HG03342 (cell line): ENCODE results near the gene MYH10.

Experiments used
- ATAC-seq: cut with Tn5 transposase; IDR thresholded peaks from one replicate; pipeline ENCODE4 v1.9.1; 2021; ENCODE audit warnings: mild to moderate bottlenecking, moderate library complexity; ENCODE audit not compliant: unreplicated experiment

Gene MYH10

DNA sequence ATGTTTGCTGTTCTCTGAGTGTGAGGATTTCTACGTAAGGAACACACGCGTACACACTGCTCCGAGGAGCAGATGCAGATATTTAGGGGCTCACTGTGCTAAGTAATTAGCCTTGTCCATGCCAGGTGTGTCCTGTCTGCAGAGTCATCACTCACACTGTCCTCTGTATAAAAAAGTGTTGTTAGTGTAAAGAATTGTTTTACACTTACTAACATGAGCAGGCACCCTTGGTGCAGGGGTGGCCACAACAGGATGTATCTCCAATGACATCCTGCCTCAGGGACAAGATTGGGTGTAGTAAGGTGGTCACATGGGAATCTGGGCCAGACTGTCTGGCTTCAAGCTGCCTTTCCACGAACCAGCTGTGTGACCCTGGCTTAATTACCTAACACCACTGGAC, 130.9 kb downstream of the MYH10 start:
- ATAC-seq = no peak

DNA sequence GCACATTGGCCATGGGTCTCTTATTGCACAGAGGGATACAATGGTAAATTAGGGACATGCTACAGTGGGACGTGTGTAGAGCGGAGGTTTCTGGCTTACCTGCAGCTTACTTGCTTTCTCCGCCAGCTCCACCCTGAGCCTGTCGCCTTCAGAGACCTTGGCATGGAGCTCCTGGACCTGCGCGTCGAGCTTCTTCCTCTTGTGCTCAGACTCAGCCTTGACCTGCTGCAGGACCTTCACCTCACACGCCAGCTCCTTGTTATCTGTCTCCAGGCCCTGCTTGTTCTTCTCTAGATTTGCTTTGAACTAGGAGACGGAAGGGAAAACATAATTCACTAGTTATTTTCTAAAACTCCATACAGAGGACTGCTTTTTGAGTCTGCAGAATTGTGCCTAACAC, 131.4 kb downstream of the MYH10 start:
- no peak for ATAC-seq

DNA sequence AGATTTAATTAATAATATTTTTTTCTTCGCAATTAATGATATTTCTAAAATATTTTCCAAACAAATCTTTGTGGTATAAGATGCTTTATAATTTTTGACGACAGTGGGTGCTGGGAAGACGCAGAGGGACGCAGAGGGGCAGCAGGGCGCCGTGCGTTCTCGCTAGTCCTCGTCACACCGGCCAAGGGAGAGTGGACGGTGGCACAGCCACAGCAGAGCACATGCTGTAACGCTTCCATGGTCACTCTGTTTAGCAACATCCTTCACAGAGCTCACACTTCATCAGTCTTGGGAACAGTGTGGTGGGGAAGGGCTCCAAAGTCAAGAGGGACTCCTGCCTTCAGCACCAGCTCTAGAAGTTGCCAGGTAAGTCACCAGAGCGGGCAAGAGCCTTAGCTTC, 134.4 kb downstream of the MYH10 start:
- ATAC-seq = no peak

DNA sequence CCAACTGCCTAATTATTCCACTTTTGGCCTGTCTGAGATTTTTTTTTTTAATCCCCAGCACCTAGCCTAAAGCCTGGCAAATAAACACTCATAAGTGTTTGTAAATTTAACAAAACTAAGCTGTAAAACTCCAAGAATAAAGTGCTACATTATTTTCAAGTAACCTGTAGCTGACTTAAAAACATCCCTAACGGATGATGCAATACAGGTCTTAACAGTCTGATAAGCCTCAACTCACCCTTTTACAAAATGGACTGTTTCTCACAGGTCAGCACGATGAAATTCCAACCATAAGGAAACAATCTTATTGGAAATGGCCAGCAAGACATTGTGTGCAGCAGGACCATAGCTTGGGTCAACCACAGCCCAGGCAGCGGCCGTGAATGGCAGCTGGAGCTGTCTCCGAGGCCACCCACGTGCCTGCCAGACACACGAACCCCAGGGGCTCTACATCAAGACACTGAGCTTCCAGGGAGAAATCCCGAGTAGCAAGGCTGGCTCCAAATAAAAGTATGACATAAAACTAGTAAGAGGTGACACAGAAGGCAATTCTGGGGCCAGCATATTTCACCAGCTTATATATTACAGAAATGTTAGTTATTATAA, 135.9 kb downstream of the MYH10 start:
- ATAC-seq = no peak

DNA sequence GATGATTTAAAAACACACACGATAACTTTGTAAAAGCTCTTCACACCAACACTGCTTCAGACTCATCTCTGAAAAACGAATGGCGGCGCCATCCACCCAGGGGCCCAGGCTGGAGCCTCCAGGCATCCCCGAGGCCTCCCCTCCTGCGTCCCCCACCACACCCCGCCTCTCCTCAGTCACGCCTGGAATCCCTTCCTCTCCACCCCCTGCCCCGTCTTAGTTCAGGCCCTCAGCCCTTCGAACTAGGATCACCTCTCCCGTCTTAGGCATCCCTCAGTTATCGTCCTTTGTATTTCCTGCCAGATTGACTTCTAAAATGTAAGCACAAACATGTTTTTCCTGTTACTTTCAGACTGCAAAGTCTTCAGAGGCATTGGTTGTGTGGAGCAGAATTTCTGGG, 136.5 kb downstream of the MYH10 start:
- no peak for ATAC-seq

DNA sequence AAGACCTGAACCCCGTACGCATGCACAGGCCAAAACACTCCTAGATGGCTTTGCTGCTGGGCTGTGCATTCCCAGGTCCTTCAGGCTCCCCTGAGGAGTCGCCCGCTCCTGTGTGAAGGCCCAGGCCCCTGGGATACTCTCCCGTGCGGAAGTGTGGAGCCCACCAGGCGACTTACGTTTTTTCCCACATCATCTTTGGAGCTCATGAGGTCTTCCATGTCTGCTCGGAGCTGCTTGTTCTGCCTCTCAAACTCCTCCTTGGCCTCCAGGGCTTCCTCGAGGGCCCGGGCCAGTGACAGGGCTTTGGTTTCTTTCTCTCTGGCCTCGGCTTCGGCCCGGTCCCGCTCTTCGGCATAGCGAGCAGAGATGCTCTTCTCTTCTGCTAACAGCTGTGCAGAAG, 138.4 kb downstream of the MYH10 start:
- no peak for ATAC-seq

DNA sequence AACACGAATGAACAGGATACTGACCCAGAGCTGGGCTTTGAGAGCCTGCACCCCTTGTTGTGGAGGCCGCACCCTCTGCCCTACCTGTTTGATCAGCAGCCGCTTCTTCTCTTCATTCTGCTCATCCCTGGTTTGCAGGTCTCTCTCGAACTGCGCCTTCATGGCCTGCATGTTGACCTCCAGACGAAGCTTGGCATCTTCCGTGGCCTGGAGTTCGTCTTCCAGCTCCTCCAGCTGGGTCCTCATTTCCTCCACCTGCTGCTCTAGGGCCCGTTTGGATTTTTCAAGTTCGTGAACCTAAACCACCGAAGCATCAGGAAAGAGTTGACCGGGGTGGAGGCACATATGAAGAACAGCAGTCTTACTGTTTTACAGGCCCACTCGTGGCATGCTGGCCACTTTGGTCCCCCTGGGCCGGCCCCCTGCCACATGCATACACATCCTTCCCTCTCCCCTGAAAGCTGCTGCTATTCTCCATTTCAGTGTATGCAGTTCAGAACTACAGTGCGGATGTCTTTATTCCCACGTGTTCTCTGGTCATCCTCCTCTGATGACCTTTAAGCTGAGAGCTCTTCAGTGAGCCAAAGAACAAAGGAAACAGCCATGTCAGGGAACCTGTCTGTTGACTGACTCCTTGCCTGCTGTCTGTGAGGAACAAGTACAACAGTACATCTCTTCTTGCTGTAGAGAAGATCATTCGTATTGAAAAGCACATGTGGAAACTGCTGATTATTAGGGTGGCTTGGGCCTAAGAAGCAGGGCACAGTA, 140.1 kb downstream of the MYH10 start:
- no peak for ATAC-seq

DNA sequence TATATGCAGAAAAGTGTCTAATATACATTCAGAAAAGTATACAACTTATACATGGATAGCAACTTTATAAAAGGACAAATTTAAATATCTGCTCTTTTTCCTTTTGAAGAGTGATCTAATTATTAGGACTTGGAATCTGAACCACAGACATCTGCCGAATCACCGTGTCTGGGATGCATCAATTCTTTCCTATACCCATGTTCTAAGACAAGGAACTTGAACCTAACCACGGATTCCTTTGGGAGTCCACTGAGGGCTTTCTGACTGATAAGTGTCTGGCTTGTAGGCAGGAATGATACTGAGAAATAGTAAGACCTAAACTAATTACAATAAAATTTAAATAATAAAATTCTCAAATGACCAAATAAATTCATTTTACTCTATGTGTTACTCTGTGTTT, 140.7 kb downstream of the MYH10 start:
- ATAC-seq = no peak

DNA sequence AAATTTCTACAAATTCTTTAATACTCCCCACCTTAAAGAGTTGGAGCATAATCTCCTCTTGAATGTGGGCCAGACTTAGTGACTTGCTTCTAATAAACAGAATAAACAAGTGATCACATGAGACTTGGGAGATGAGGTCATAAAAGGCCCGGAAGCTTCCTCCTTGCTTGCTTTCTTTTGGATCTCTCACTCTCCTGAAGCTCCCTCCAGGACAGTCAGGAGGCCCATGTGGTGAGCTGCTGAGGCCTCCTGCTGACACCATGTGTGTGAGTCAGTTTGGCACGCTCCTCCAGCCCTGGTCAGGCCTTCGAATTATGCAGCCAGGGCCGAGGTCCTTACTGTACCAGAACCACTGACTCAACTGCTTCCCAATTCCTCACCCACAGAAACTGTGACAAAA, 141.6 kb downstream of the MYH10 start:
- ATAC-seq = no peak

DNA sequence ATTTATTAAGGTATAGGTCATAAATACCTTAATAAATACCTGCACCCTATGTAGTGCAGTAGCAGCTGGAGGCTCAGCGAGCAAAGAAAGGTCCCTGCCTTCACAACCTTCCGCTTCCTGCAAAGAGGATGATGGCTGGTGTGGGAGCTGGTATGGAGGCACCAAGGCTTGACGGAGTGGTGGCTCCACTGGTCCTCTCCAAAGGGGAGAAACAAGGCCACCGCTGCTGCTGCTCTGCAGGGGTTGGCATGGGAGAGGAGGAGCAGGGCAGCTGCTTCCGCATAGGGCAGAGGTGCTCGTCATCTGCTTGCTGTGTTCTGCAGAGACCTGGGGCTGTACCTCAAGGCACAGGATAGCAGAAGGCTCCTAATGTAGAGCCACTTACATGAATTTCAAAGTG, 142.0 kb downstream of the MYH10 start:
- no peak for ATAC-seq

DNA sequence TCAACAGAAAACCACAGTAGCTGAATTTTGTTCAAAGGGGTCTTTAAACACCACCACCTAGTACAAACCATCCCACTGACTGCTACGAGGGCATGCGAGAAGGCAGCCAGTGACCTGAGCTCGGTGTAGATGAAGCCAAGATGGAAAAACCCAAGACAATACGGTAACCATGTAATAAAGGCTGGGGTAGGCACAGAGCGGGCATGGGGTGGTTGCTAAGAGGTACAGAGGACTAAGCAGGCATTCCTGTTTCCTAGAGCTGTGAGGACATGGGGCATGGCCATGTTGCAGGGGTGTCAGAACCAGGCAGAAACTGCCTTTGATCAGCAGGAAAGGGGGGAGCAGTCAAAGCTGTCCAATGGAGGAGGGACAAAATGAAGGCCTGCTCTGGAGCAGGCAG, 142.8 kb downstream of the MYH10 start:
- no peak for ATAC-seq

DNA sequence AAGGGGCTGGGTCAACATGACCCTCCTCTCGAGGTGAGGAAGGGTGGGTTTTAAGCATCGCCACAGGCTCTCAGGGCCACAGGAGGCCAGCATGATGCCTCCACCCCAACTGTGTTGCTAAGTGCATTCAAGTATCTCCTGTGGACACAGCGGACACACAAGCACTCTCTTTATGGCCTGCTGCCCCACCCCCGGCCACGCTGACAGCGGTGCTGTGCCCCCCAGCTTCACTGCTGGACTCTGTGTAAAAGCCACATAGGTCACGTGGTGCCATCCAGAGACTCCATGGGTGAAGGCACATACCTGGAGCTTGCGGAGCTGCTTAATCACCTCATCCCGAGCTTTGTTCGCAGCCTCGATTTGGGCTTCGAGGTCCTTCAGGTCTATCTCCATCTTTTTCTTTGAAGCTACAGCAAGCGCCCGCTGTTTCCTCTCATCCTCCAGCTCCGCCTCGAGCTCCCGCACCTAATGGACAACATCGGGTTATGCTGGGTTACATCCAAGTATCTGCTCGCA, 143.3 kb downstream of the MYH10 start:
- ATAC-seq = no peak

DNA sequence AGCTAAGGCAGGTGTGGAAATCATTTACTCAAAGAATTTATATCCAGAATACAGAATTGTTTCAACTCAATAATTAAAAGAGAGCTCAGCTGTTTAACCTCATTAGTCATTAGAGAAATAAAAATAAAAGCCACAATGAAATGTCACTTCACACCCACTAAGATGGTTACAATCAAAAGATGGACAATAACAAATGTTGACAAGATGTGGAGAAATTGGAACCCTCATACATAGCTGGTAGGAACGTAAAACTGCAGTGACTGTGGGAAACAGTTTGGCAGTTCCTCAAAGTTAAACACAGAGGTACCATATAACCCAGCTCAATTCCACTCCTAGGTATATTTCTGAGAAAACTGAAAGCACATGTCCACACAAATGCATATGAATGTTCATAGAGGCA, 145.0 kb downstream of the MYH10 start:
- no peak for ATAC-seq

DNA sequence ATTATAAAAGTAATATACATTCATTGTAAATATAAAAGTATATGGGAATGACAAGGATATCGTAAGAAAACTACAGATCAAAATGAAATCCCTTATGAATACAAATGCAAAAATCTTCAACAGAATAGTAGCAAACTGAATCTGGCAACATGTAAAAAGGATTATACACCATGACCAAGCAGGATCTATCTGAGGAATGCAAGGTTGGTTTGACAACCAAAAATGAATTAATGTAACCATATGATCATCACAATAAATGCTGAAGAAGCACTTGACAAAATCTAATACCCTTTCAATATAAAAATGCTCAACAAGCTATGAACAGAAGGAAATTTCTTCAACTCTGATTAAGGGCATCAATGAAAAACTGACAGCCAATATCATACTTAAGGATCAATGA, 146.1 kb downstream of the MYH10 start:
- no peak for ATAC-seq

DNA sequence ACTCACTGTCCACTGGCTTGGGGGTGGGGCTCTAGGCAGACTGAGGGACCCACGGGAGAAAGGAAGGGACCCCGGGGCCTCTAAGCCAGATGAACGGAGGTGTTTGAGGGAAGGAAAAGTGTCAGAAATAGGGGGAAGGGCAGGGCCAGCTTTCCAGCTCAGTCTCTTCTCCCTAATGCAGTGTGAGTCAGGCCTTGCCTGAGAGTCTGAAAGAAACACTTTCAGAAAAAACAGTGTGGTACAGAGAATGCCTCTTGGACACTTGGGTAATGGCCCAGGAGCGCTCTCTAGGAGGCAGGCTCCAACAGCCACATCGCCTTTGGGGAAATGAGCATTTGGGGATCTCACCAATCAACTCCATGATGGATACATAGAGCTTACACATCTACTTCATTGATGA, 148.0 kb downstream of the MYH10 start:
- ATAC-seq = no peak

DNA sequence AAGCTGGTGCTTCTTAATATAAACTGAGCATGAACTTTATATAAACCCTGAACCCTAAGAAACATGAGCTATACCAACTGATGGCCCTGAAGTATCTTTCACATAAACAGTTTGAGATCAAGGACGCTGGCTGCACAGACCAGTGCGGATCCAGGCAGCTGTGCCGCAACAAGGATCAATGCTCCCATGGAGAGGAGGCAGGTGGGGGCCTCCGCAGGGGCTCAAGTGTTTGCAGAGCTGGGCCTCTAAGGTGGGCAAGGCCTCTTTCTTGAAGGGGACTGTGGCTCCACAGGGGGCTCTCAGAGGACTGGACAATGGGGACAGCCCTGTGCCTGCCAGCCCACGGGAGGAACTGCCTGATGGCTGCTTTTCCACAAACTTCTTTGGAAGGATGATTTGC, 148.8 kb downstream of the MYH10 start:
- no peak for ATAC-seq

DNA sequence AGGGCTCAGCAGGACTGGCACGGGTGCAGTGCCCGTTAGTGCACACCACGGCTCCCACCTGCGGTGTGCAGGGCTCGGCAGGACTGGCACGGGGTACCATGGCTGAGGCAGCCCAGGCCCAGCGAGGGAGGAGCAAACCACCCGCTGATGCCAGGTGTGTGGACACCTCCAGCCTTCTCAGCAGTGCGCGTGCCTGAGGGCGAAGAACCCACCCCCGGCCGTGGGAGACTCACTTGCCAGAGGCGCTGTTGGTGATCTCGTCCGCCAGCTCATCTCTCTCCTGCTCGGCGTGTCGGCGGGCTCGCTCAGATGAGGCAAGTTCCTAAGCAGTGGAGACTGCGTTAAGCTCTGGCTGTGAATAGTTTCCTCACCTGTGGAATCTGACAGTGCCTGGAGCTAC, 149.4 kb downstream of the MYH10 start:
- ATAC-seq = no peak

DNA sequence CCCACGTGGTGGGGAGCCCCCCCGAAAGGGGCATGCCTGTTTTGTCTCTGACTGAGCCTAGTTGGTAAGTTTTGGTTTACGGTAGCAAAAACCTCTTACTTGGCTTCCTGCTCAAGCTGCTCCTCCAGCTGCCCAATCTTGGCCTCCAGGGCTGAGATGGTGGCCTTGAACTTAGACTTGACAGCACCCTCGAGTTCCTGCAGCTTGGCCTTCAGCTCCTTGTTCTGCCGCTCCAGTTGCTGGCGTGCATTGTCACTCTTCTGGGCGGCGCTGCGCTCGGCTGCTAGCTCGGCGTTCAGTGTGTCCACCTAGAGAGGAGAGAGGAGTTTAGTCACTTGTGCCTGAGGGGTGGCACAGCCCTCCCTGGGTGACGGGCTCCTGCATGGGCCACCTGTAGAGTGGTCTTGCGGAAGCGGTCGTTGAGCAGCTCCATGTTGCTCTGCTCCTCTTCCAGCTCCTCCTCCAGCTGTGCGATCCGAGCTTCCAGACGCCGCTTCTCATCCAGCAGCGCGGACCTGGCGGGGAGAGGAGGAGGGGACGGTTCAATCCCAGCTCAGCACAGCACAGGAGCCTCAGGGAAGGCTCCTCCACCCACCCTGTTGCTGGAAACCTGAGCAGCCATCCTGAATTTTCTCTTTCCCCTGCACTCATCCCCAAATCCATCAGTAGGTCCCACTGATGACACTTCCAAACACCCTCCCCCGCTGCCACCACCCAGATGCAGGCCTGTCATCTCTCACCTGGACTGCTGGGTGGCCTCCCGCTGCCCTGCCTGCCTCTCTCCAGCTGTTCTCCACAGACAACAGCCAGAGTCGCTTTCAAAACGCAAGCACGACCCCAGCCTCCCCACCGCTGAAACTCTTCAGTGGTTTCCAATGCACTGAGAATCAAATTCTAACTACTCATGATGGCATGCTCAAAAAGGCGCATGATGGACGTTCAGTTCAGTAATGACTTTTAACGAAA, 150.2 kb downstream of the MYH10 start:
- no peak for ATAC-seq

DNA sequence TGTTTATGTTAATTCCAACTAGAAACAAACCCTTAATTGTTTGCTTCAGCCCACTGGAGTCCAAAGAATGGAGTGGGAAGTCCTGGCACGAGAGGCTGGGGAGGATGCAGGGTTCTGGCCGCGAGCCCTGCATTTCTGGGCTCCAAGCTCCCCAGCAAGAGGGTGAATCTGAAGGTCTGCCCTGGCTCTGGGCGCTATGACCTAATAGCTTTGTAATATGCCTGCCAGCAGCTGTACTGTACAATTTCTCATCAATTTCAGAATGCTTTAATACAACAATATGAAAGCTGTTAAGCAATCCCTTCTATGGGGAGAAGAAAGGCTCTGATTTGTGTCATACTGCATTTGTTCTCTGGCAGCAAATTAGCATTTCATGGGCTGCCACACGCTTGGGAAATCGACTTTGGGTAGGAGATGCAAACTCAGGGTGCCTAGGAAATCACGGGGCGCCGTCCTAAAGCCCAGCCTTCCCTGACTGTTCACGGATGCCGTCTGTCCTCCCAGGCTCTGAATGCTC, 151.0 kb downstream of the MYH10 start:
- no peak for ATAC-seq

DNA sequence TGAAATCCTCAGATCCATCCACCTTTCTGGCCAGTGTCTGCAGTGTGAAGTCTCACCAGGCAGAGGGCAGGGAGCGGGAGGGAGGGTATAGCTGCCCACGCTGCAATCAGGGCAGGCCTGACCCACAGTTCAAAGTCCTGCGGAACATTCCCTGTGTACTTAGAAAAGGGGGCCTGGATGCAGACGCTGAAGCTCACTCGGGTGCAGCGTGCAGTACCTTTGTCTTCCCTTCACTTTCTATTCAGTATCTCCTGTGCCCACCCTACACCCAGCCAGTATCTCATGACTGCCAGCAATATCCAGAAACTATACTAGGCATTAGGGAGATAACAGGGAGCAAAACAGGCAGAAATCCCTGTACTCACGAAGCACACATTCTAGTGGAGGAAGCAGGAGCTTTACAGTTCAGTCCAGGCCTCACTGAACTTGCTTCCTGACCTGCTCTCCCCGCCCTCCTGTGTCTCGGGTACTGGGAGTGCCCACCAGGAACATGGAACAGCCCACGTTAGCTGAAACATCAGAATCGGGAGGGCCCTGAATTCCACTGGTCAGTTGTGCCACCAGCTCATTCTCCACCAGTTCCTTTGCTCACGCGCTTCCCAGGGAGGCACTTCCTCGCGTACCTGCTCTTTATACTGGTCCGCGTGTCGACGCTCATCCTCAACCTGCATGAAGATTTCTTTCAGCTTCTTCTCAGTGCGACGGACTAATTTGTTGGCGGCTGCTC, 152.6 kb downstream of the MYH10 start:
- no peak for ATAC-seq

DNA sequence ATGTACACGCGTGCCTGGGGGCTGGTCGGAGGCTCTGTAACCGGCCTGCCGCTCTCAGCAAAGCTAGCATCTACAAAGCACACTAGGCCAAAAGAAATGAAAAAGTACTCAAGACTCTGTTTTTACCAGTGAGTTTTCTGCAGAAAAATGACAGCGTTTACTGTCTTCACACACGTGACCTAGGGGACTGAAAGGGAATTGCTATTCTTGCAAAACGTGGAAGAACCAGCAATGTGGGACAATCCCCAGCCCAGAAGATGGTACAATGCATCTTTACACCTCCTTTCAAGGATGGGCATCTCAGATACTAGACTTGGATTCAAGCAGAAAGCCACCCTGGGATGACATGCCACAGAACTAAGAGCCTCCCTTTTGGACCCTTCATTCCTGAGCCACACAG, 153.4 kb downstream of the MYH10 start:
- ATAC-seq = no peak
